Neural crest cell (in vitro differentiated cells): ENCODE results near the gene CYP4F2. TPM values are rescaled to one million over a fixed set of nuclear protein-coding genes. Genes with fewer than 3 reads are reported as not detected.
"Not testable (repeated sequence)": the region's sequence is repeated elsewhere in the genome, so short reads cannot be mapped to it uniquely, and the experiment has no call there.

ENCODE experiments used
- DNase-seq: peaks from one replicate; pipeline ENCODE4 v3.0.0; 2021; ENCODE audit warnings: low read depth, mixed read lengths, low spot score
- H3K27ac Mint-ChIP-seq: one replicate; pipeline ENCODE4 v1.8.0; 2021; ENCODE audit warnings: mild to moderate bottlenecking, mixed read lengths; ENCODE audit not compliant: unreplicated experiment
- H3K27me3 Mint-ChIP-seq: 2 replicates; pipeline ENCODE4 v1.8.0; 2021; ENCODE audit warnings: low read depth, mild to moderate bottlenecking, mixed read lengths
- H3K36me3 Mint-ChIP-seq: 2 replicates; pipeline ENCODE4 v1.8.0; 2021; ENCODE audit warnings: low read depth, mild to moderate bottlenecking, mixed read lengths
- H3K4me1 Mint-ChIP-seq: 2 replicates; pipeline ENCODE4 v1.8.0; 2021; ENCODE audit warnings: mixed read lengths
- H3K4me3 Mint-ChIP-seq: one replicate; pipeline ENCODE4 v1.8.0; 2021; ENCODE audit warnings: mild to moderate bottlenecking, mixed read lengths
- H3K9me3 Mint-ChIP-seq: 2 replicates; pipeline ENCODE4 v1.8.0; 2021; ENCODE audit warnings: mixed read lengths
- CTCF ChIP-seq: fragments of 200-600 bp; sonication (generic); conservative IDR thresholded peaks from 2 replicates; pipeline ENCODE4 v1.5.0; 2021; ENCODE audit warnings: antibody characterized with exemption, mild to moderate bottlenecking
- total RNA-seq: library from RNA; stranded (reverse); gene quantifications from 2 replicates; pipeline ENCODE4 v1.2.1, GENCODE V29; 2021

Gene CYP4F2
- total RNA-seq, 1 donor from 2014 or later: not detected

- no peak for TF ChIP-seq CTCF
- Mint-ChIP-seq H3K9me3 (peaks cover 10% of the 10 kb centered on the region), H3K27ac (no peak overlapping the region), H3K27me3 (no peaks in the 10 kb centered on the region), H3K4me3 (no peak overlapping the region), H3K36me3 (peaks cover 3% of the 10 kb centered on the region), H3K4me1 (no peaks in the 10 kb centered on the region)
- no peak for DNase-seq
Observed at GRCh38 chr19:15936173-15936572, 38.3 kb upstream of the CYP4F2 start.

- no peak for DNase-seq
- Mint-ChIP-seq H3K36me3 (peaks cover 3% of the 10 kb centered on the region), H3K9me3 (peaks cover 10% of the 10 kb centered on the region), H3K27me3 (no peaks in the 10 kb centered on the region), H3K4me3 (no peak overlapping the region), H3K27ac (no peak overlapping the region), H3K4me1 (no peaks in the 10 kb centered on the region)
- TF ChIP-seq CTCF: no peak
Observed at GRCh38 chr19:15935167-15935702, 37.4 kb upstream of the CYP4F2 start.

DNA sequence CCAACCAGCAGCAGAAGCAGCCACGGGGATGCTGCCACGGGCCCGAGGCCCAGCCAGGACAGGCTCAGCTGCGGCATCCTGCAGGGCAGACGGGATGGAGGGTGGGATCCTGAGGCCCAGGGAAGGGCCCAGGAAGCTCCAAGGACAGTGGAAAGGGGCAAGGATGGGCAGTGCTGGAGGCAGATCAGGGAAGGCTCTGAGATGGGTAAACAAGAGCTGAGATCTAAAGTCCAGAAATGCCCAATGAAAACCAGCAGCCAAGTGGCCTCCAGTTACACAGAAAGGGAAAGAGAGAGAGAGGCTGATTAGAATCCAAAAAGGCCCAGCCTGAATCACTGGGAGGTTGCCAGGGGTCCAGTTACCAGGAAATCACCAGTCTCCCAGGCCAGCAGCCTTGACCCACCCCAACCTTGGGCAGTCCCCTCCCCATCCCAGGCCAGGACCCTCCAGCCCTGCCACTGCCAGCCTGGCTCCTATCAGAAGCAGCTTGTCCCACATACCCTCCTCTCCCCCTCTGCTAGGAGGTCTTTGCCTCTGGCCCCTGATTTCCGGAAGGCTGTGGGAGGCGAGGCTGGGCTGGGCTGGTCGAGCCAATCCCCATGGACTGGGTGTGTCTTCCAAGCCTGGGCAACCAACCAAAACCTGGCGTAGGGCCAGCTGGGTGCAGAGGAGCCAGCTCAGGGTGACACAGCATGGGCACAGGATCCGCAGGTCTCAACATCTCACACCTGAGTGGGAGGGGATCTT, 36.6 kb upstream of the CYP4F2 start, which contains the start of gene CYP4F11:
CYP4F11 (minus strand) TSS at position 198 of the 747 bp plus-strand sequence; CDS start at position 77, 121 bp downstream.
- H3K27ac Mint-ChIP-seq: no peak within 1 kb of the TSS
- TF ChIP-seq CTCF: no peak
- no peak for DNase-seq
- no peaks in the 10 kb centered on the region for H3K27me3 Mint-ChIP-seq
- H3K9me3 Mint-ChIP-seq: peaks cover 11% of the 10 kb centered on the region
- H3K4me1 Mint-ChIP-seq: no peaks in the 10 kb centered on the region
- peaks cover 7% of the 10 kb centered on the region for H3K36me3 Mint-ChIP-seq
- H3K4me3 Mint-ChIP-seq: no peak within 1 kb of the TSS

DNA sequence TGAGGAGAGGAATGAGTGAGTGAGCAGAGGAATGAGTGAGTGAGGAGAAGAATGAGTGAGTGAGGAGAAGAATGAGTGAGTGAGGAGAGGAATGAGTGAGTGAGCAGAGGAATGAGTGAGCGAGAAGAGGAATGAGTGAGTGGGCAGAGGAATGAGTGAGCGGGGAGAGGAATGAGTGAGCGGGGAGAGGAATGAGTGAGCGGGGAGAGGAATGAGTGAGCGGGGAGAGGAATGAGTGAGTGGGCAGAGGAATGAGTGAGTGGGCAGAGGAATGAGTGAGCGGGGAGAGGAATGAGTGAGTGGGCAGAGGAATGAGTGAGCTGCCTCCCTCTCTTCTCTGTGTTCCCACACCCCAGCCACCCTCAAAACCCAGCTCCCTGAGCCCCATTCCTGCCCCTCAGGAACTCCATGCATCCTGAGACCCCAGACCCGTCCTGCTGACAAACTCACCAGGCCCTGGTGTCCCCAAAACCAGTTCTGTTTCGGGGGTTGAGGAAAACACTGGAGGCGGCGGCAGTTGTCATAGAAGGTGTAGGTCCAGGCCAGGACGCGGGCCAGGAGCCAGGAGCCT, 36.0 kb upstream of the CYP4F2 start:
- not testable (repeated sequence) for H3K27me3 Mint-ChIP-seq, H3K4me3 Mint-ChIP-seq, H3K36me3 Mint-ChIP-seq, DNase-seq, H3K27ac Mint-ChIP-seq, H3K4me1 Mint-ChIP-seq
- peaks cover 13% of the 10 kb centered on the region for H3K9me3 Mint-ChIP-seq

DNA sequence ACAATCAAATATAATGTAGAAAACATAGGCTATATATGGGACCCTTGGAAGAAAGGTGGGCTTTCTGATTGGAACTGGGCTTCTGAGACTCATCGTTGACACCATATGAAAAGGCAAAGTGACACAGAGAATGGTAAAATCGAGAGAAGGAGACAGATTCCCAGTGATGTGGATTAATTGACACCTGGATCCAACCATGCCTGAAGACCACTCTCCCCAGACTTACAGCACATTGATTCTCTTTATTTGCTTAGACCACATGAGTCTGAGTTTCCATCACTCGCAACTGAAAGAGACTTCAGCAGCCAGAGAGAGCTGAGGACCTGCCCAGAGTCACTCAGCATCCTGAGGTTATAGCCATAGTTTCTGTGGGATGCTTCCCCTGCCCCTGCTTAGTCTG, 30.4 kb upstream of the CYP4F2 start:
- DNase-seq: no peak
- peaks cover 6% of the 10 kb centered on the region for H3K36me3 Mint-ChIP-seq
- H3K4me3 Mint-ChIP-seq: no peak overlapping the region
- H3K9me3 Mint-ChIP-seq: peaks cover 26% of the 10 kb centered on the region
- no peaks in the 10 kb centered on the region for H3K4me1 Mint-ChIP-seq
- no peaks in the 10 kb centered on the region for H3K27me3 Mint-ChIP-seq
- no peak for TF ChIP-seq CTCF
- H3K27ac Mint-ChIP-seq: no peak overlapping the region

DNA sequence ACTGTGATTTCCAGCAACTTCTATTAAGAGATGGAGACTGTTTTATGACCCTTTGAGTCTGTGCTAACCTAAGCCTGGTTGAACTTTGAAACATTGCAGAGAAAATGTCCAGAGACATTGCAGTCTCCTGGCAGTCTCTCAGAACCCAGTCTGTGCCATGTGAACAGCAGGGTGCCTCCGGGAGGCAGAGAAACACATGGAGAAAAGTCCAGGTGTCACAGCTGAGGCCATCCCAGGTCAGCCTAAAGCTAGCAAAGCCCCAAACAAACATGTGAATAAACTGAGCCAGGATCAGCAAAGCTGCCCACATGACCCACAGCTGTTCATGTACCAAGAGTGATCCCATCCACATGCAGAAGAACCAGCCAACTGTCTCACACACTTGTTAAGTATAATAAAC, 28.6 kb upstream of the CYP4F2 start:
- H3K27me3 Mint-ChIP-seq: no peaks in the 10 kb centered on the region
- TF ChIP-seq CTCF: no peak
- H3K9me3 Mint-ChIP-seq: peaks cover 28% of the 10 kb centered on the region
- H3K36me3 Mint-ChIP-seq: peaks cover 6% of the 10 kb centered on the region
- H3K4me1 Mint-ChIP-seq: no peaks in the 10 kb centered on the region
- H3K27ac Mint-ChIP-seq: no peak overlapping the region
- DNase-seq: no peak
- no peak overlapping the region for H3K4me3 Mint-ChIP-seq
